ENCODE data around the gene SLC27A2. TPM values are rescaled to one million over a fixed set of nuclear protein-coding genes. Genes with fewer than 3 reads are reported as not detected.

The SLC27A2 gene
- total and polyA plus RNA-seq, 4 donors, result 80.2 to 504 (median 216) TPM

DNA sequence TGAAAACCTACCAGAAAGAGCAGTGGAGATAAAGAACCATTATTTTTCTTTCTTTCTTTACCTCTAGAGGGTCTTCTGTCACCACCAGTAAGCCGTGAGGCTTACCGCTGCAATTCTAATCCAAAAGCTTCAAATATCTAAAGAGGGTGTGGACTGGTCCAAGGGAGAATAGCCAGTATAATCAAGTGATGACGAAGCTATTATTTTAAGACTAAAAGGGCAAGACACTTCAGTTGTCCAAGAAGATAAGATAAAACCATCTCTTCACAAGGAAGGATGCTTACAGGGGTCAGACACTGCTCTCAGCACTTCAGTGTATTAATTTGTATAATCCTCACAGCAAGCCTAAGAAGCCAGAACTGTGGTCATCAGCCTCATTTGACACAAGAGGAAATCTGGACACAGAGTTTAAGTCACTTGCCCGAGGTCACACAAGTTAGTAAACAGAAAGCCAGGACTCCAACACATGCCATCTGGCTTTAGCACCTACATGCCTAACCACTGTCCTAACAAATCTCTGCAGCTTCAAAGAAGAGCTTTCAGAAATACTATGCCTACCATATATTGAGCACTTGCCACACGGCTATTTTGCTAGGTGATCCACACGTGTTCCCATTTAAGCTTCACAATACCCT is 68.9 kb downstream of the SLC27A2 start:
- peaks cover 22 to 55% (median 44%) of the 10 kb centered on the region in 4 donors for H3K4me1 ChIP-seq (ENCODE audit: control insufficient read depth in 4 of 4, insufficient read depth in 4 of 4, low read length in 3 of 4)
- H3K27ac ChIP-seq (ENCODE audit: low read depth in 1 of 2, low read length in 2 of 2), result peak overlapping the region; percentile 44 to 88
- 59% methylated on average over 6 of the region's 6 CpGs for WGBS
- peak overlapping the region in 1 of 2 donors; percentile 7 for H3K9ac ChIP-seq (ENCODE audit: low read depth in 1 of 2, low read length in 2 of 2)
- no peaks in the 10 kb centered on the region for H3K36me3 ChIP-seq (ENCODE audit: control insufficient read depth in 4 of 4, insufficient read depth in 3 of 4, low read depth in 1 of 4, low read length in 3 of 4)
- H3K9me3 ChIP-seq (ENCODE audit: control insufficient read depth in 4 of 4, low read length in 3 of 4), result no peaks in the 10 kb centered on the region
- H3K27me3 ChIP-seq (ENCODE audit: control insufficient read depth in 4 of 4, insufficient read depth in 4 of 4, low read length in 3 of 4), result no peaks in the 10 kb centered on the region
- DNase-seq (ENCODE audit: low spot score), result no peak
- peak; percentile 88 to 90 for TF ChIP-seq RXRA (IDR thresholded peaks at IDR 0.05)
- TF ChIP-seq NR2F2 (IDR thresholded peaks at IDR 0.05), result no peak
- peak; percentile 36 to 61 for TF ChIP-seq HNF4A (conservative IDR thresholded peaks at IDR 0.05)
- TF ChIP-seq EGR1 (IDR thresholded peaks at IDR 0.05; ENCODE audit: low read depth in 2 of 2), result no peak
- TF ChIP-seq HNF4G (IDR thresholded peaks at IDR 0.05), result no peak
- TF ChIP-seq, protein P1, sequence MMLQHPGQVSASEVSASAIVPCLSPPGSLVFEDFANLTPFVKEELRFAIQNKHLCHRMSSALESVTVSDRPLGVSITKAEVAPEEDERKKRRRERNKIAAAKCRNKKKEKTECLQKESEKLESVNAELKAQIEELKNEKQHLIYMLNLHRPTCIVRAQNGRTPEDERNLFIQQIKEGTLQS (IDR thresholded peaks at IDR 0.05), result no peak
- TF ChIP-seq TAF1 (conservative IDR thresholded peaks at IDR 0.05), result no peak
- TF ChIP-seq JUND (IDR thresholded peaks at IDR 0.05), result peak in 1 of 2 donors; percentile 33
- TF ChIP-seq FOXA2 (IDR thresholded peaks at IDR 0.05), result peak; percentile 55
- peak; percentile 10 for TF ChIP-seq SP1 (IDR thresholded peaks at IDR 0.05)
- TF ChIP-seq FOXA1 (IDR thresholded peaks at IDR 0.05), result peak; percentile 29
- TF ChIP-seq, protein P2, sequence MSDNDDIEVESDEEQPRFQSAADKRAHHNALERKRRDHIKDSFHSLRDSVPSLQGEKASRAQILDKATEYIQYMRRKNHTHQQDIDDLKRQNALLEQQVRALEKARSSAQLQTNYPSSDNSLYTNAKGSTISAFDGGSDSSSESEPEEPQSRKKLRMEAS (IDR thresholded peaks at IDR 0.05), result peak; percentile 56
- TF ChIP-seq RAD21 (IDR thresholded peaks at IDR 0.05), result peak in 1 of 2 donors; percentile 13
- H3K4me3 ChIP-seq (ENCODE audit: low read depth in 1 of 3, low read length in 3 of 3), result no peak overlapping the region

DNA sequence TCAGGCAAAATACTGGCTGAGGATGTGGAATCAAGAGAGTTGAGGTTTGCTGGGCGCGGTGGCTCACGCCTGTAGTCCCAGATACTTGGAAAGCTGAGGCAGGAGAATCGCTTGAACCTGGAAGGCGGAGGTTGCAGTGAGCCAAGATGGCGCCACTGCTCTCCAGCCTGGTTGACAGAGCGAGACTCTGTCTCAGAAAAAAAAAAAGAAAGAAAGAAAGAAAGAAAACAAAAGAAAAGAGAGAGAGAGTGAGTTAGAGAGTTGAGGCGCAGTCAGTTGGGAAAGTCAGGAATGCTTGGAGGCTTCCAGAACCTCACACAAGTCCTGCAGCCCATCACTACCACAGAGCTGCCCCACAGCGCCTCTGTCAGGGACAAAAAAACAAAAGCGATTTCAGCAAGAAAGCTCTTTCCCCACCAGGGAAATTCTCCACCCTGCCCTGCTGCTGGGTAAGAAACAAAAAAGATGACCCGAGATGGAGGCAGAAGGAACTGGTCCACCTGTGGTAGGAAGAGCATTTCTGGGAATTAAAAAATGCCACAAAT is 69.7 kb downstream of the SLC27A2 start:
- H3K36me3 ChIP-seq (ENCODE audit: control insufficient read depth in 4 of 4, insufficient read depth in 3 of 4, low read depth in 1 of 4, low read length in 3 of 4), result no peaks in the 10 kb centered on the region
- DNase-seq (ENCODE audit: low spot score), result peak; percentile 21

More for the DNA sequence above, 69.7 kb downstream of the SLC27A2 start:
- no peak overlapping the region for H3K4me3 ChIP-seq (ENCODE audit: low read depth in 1 of 3, low read length in 3 of 3)
- WGBS, result 95% methylated on average over 11 of the region's 11 CpGs
- no peak for TF ChIP-seq HNF4G (IDR thresholded peaks at IDR 0.05)
- TF ChIP-seq NR2F2 (IDR thresholded peaks at IDR 0.05), result no peak
- TF ChIP-seq RXRA (IDR thresholded peaks at IDR 0.05), result no peak
- TF ChIP-seq, protein P3, sequence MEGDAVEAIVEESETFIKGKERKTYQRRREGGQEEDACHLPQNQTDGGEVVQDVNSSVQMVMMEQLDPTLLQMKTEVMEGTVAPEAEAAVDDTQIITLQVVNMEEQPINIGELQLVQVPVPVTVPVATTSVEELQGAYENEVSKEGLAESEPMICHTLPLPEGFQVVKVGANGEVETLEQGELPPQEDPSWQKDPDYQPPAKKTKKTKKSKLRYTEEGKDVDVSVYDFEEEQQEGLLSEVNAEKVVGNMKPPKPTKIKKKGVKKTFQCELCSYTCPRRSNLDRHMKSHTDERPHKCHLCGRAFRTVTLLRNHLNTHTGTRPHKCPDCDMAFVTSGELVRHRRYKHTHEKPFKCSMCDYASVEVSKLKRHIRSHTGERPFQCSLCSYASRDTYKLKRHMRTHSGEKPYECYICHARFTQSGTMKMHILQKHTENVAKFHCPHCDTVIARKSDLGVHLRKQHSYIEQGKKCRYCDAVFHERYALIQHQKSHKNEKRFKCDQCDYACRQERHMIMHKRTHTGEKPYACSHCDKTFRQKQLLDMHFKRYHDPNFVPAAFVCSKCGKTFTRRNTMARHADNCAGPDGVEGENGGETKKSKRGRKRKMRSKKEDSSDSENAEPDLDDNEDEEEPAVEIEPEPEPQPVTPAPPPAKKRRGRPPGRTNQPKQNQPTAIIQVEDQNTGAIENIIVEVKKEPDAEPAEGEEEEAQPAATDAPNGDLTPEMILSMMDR (IDR thresholded peaks at IDR 0.05; ENCODE audit: low read depth, low read length, missing input control), result no peak
- TF ChIP-seq HNF4A (conservative IDR thresholded peaks at IDR 0.05), result no peak
- no peak for TF ChIP-seq SP1 (IDR thresholded peaks at IDR 0.05)
- TF ChIP-seq, protein P1 (IDR thresholded peaks at IDR 0.05), result no peak
- TF ChIP-seq TAF1 (conservative IDR thresholded peaks at IDR 0.05), result no peak
- TF ChIP-seq YY1 (IDR thresholded peaks at IDR 0.05), result no peak
- TF ChIP-seq, protein P2 (IDR thresholded peaks at IDR 0.05), result no peak
- H3K9ac ChIP-seq (ENCODE audit: low read depth in 1 of 2, low read length in 2 of 2), result no peak overlapping the region
- no peaks in the 10 kb centered on the region for H3K9me3 ChIP-seq (ENCODE audit: control insufficient read depth in 4 of 4, low read length in 3 of 4)
- no peaks in the 10 kb centered on the region for H3K27me3 ChIP-seq (ENCODE audit: control insufficient read depth in 4 of 4, insufficient read depth in 4 of 4, low read length in 3 of 4)
- no peak overlapping the region for H3K27ac ChIP-seq (ENCODE audit: low read depth in 1 of 2, low read length in 2 of 2)
- H3K4me1 ChIP-seq (ENCODE audit: control insufficient read depth in 4 of 4, insufficient read depth in 4 of 4, low read length in 3 of 4), result peaks cover 18 to 47% (median 37%) of the 10 kb centered on the region in 4 donors
